Measurements from ENCODE around the gene MAPK9. TPM values are rescaled to one million over a fixed set of nuclear protein-coding genes. Genes with fewer than 3 reads are reported as not detected.

MAPK9 gene
- total and polyA plus RNA-seq, 9 donors, result 12.8 to 35.9 (median 28.8) TPM

- Histone ChIP-seq H3K4me3 (no peak overlapping the region), H3K36me3 (no peaks in the 10 kb centered on the region), H3K27ac (no peak overlapping the region), H3K9me3 (no peaks in the 10 kb centered on the region), H3K27me3 (no peaks in the 10 kb centered on the region), H3K4me1 (ENCODE audit: insufficient read depth) (no peaks in the 10 kb centered on the region)
- TF ChIP-seq CTCF (IDR thresholded peaks at IDR 0.05) (no peak), POLR2A (IDR thresholded peaks at IDR 0.05) (no peak), EP300 (IDR thresholded peaks at IDR 0.05) (no peak)
- WGBS, 3 donors, result 82 to 88% (median 83%) methylated on average over 5 of the region's 5 CpGs
- DNase-seq, result no peak
- intact Hi-C loops (cut with DNase I), result loop anchor here in 3 of 4 donors (5.0 to 10.0 kb wide), 4 partner anchors 37 to 182 kb away; partner anchors contain the start of gene GFPT2 (in 1 of the 3)
Observed at GRCh38 chr5:180289966-180290365, 1.9 kb downstream of the MAPK9 start.

GRCh38 chr5:180289433-180289832, 2.5 kb downstream of the MAPK9 start:
- H3K4me1 ChIP-seq (ENCODE audit: insufficient read depth), result no peaks in the 10 kb centered on the region
- no peak for DNase-seq
- H3K36me3 ChIP-seq, result no peaks in the 10 kb centered on the region
- 67 to 73% (median 72%) methylated on average over 3 of the region's 3 CpGs for WGBS, 3 donors
- no peaks in the 10 kb centered on the region for H3K9me3 ChIP-seq
- TF ChIP-seq POLR2A (IDR thresholded peaks at IDR 0.05) (no peak), EP300 (IDR thresholded peaks at IDR 0.05) (no peak), CTCF (IDR thresholded peaks at IDR 0.05) (no peak)
- H3K27me3 ChIP-seq, result no peaks in the 10 kb centered on the region
- no peak overlapping the region for H3K27ac ChIP-seq
- intact Hi-C loops (cut with DNase I), result no loop called here
- no peak overlapping the region for H3K4me3 ChIP-seq

GRCh38 chr5:180287868-180288267, 4.0 kb downstream of the MAPK9 start:
- no peak overlapping the region for H3K4me3 ChIP-seq
- H3K4me1 ChIP-seq (ENCODE audit: insufficient read depth), result no peaks in the 10 kb centered on the region
- no peaks in the 10 kb centered on the region for H3K36me3 ChIP-seq
- H3K9me3 ChIP-seq, result no peaks in the 10 kb centered on the region
- intact Hi-C loops (cut with DNase I), result no loop called here
- WGBS, 3 donors, result 73 to 80% (median 76%) methylated on average over 7 of the region's 7 CpGs
- DNase-seq, result no peak
- TF ChIP-seq CTCF (IDR thresholded peaks at IDR 0.05) (no peak), EP300 (IDR thresholded peaks at IDR 0.05) (no peak), POLR2A (IDR thresholded peaks at IDR 0.05) (no peak)
- no peak overlapping the region for H3K27ac ChIP-seq
- H3K27me3 ChIP-seq, result no peaks in the 10 kb centered on the region

GRCh38 chr5:180287404-180287803, 4.5 kb downstream of the MAPK9 start:
- TF ChIP-seq POLR2A (IDR thresholded peaks at IDR 0.05) (no peak), EP300 (IDR thresholded peaks at IDR 0.05) (no peak), CTCF (IDR thresholded peaks at IDR 0.05) (no peak)
- Histone ChIP-seq H3K4me1 (ENCODE audit: insufficient read depth) (no peaks in the 10 kb centered on the region), H3K27me3 (no peaks in the 10 kb centered on the region), H3K36me3 (no peaks in the 10 kb centered on the region), H3K27ac (no peak overlapping the region), H3K4me3 (no peak overlapping the region), H3K9me3 (no peaks in the 10 kb centered on the region)
- intact Hi-C loops (cut with DNase I), result no loop called here
- DNase-seq, result no peak
- WGBS, 3 donors, result 86 to 97% (median 92%) methylated on average over 2 of the region's 2 CpGs

Data from ovary (tissue), 9 donors.